Measurements from ENCODE around the gene FKBP1A. TPM values are rescaled to one million over a fixed set of nuclear protein-coding genes. Genes with fewer than 3 reads are reported as not detected.
A peak's percentile ranks its signal among the peaks of the same experiment; 100 is the strongest.

The FKBP1A gene
- total and polyA plus RNA-seq, 9 of the 15 experiments (the other 6 are each of a cell fraction or from before 2014, with no cell fraction given): 48.8 to 502 (median 89.6) TPM

DNA sequence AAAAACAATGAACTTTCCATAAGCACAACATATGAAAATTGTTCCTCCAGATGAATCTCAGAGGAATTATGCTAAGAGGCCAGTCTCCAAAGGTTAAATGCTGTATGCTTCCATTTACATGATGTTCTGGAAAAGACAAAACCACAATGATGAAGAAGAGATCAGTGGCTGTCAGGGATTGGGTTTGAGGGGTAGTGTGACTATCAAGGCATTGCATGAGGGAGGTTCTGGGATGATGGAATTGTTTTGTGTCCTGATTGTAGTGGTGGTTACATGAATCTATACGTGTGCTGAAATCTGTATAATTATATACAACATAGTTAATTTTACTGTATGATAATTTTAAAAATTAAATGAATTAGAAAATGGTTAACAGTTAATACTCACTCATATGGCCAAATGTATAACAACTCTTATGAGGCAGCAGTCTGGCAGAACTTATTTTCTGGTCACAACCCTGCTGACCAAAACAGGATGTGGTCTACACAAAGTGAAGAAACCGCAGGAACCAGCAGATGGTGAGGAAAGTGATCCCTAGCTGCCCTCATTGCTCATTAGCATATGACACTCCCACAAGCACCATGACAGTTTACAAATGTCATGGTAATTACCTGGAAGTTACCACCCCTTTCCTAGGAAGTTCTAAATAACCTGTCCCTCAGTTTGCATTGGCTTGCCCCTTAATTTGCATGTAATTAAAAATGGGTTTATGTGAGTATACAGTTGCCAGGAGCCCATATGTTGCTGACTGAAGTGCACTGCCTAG, 41.9 kb upstream of the FKBP1A start (continued):
- TF ChIP-seq BDP1 (IDR thresholded peaks at IDR 0.05; ENCODE audit: insufficient read depth, insufficient read length) (no peak), HOXB6 (CRISPR knock-in tag; IDR thresholded peaks at IDR 0.05; ENCODE audit: borderline replicate concordance) (no peak), ESRRB (CRISPR knock-in tag; IDR thresholded peaks at IDR 0.05; ENCODE audit: borderline replicate concordance) (no peak), FOS (IDR thresholded peaks at IDR 0.05; ENCODE audit: extremely low read depth, insufficient read length) (no peak), ESRRA (IDR thresholded peaks at IDR 0.05; ENCODE audit: borderline replicate concordance, low read depth) (peak; percentile 96; the same call in 1 of the 2 replicates), KAT2B (IDR thresholded peaks at IDR 0.05; ENCODE audit: low read depth, low read length) (no peak), HIVEP1 (CRISPR knock-in tag; IDR thresholded peaks at IDR 0.05) (no peak), ZNF408 (CRISPR knock-in tag; IDR thresholded peaks at IDR 0.05; ENCODE audit: low read depth) (no peak), ZNF384 (IDR thresholded peaks at IDR 0.05; ENCODE audit: low read depth, low read length) (no peak), HNRNPLL (IDR thresholded peaks at IDR 0.05; ENCODE audit: low read depth, low read length, poor library complexity, severe bottlenecking) (no peak), GABPB1 (CRISPR knock-in tag; IDR thresholded peaks at IDR 0.05) (peak; percentile 78), RFX1 (IDR thresholded peaks at IDR 0.05) (peak; percentile 52), FOXK2 (conservative IDR thresholded peaks at IDR 0.05 in 1 of 2, IDR thresholded peaks at IDR 0.05 in 1 of 2; ENCODE audit: low read depth in 2 of 2) (peak; percentile 39 to 43; a peak in 1 of 4 replicates), CEBPB (tag; IDR thresholded peaks at IDR 0.05) (peak; percentile 66), SMARCA4 (IDR thresholded peaks at IDR 0.05) (peak; percentile 65; the same call in 1 of the 2 replicates), KLF6 (CRISPR knock-in tag; IDR thresholded peaks at IDR 0.05; ENCODE audit: borderline replicate concordance) (no peak), JUN (IDR thresholded peaks at IDR 0.05; ENCODE audit: borderline replicate concordance, low read depth, low read length) (no peak), JUN (CRISPR knock-in tag; IDR thresholded peaks at IDR 0.05; ENCODE audit: borderline replicate concordance) (no peak), MAFG (tag; conservative IDR thresholded peaks at IDR 0.05) (no peak), PTBP1 (IDR thresholded peaks at IDR 0.05; ENCODE audit: low read depth, low read length) (no peak), DNMT1 (IDR thresholded peaks at IDR 0.05) (no peak), ZSCAN32 (CRISPR knock-in tag; IDR thresholded peaks at IDR 0.05) (no peak), TRIM24 (IDR thresholded peaks at IDR 0.05) (no peak)
- TF ChIP-seq, protein P1, sequence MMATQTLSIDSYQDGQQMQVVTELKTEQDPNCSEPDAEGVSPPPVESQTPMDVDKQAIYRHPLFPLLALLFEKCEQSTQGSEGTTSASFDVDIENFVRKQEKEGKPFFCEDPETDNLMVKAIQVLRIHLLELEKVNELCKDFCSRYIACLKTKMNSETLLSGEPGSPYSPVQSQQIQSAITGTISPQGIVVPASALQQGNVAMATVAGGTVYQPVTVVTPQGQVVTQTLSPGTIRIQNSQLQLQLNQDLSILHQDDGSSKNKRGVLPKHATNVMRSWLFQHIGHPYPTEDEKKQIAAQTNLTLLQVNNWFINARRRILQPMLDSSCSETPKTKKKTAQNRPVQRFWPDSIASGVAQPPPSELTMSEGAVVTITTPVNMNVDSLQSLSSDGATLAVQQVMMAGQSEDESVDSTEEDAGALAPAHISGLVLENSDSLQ (IDR thresholded peaks at IDR 0.05): peak; percentile 96
- TF ChIP-seq, protein P2, sequence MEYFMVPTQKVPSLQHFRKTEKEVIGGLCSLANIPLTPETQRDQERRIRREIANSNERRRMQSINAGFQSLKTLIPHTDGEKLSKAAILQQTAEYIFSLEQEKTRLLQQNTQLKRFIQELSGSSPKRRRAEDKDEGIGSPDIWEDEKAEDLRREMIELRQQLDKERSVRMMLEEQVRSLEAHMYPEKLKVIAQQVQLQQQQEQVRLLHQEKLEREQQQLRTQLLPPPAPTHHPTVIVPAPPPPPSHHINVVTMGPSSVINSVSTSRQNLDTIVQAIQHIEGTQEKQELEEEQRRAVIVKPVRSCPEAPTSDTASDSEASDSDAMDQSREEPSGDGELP (CRISPR knock-in tag; IDR thresholded peaks at IDR 0.05; ENCODE audit: borderline replicate concordance): peak; percentile 20; the same call in 1 of the 2 replicates
- TF ChIP-seq, protein P3, sequence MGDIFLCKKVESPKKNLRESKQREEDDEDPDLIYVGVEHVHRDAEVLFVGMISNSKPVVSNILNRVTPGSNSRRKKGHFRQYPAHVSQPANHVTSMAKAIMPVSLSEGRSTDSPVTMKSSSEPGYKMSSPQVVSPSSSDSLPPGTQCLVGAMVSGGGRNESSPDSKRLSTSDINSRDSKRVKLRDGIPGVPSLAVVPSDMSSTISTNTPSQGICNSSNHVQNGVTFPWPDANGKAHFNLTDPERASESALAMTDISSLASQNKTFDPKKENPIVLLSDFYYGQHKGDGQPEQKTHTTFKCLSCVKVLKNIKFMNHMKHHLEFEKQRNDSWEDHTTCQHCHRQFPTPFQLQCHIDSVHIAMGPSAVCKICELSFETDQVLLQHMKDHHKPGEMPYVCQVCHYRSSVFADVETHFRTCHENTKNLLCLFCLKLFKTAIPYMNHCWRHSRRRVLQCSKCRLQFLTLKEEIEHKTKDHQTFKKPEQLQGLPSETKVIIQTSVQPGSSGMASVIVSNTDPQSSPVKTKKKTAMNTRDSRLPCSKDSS (IDR thresholded peaks at IDR 0.05; ENCODE audit: low read depth, partially characterized antibody): no peak

All from K562 (cell line).